ENCODE data around the gene MCF2L2. TPM values are rescaled to one million over a fixed set of nuclear protein-coding genes. Genes with fewer than 3 reads are reported as not detected.

The MCF2L2 gene
- total RNA-seq, 1 donor from 2014 or later, result 0.43 TPM

DNA sequence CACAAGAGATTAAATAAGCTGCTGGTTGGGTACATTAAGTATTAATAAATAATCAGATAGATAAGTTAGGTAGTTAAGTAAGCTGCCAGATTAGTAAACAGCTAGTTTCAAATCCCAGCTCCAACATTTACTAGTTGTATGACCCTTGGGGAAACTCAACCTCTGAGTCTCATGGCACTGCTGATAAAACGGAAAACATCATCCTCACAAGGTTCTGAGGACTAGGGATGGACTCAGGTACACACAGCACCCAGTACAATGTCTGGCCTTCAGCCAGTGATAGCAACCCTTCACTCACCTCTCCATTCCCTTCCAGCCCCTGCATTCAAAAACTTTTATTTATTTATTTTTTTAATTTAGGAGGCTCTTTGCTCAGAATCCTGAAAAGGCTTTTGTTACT lies 143.1 kb downstream of the MCF2L2 start:
- H3K9me3 Mint-ChIP-seq (ENCODE audit: low read depth), result no peaks in the 10 kb centered on the region
- no peak for DNase-seq (ENCODE audit: low spot score, unreplicated experiment)
- H3K4me1 Mint-ChIP-seq (ENCODE audit: low read depth), result no peaks in the 10 kb centered on the region
- H3K4me3 Mint-ChIP-seq (ENCODE audit: low read depth), result no peak overlapping the region
- H3K27ac Mint-ChIP-seq, result no peak overlapping the region
- peaks cover 3% of the 10 kb centered on the region for H3K36me3 Mint-ChIP-seq (ENCODE audit: insufficient read depth)
- TF ChIP-seq, protein P1, sequence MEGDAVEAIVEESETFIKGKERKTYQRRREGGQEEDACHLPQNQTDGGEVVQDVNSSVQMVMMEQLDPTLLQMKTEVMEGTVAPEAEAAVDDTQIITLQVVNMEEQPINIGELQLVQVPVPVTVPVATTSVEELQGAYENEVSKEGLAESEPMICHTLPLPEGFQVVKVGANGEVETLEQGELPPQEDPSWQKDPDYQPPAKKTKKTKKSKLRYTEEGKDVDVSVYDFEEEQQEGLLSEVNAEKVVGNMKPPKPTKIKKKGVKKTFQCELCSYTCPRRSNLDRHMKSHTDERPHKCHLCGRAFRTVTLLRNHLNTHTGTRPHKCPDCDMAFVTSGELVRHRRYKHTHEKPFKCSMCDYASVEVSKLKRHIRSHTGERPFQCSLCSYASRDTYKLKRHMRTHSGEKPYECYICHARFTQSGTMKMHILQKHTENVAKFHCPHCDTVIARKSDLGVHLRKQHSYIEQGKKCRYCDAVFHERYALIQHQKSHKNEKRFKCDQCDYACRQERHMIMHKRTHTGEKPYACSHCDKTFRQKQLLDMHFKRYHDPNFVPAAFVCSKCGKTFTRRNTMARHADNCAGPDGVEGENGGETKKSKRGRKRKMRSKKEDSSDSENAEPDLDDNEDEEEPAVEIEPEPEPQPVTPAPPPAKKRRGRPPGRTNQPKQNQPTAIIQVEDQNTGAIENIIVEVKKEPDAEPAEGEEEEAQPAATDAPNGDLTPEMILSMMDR (IDR thresholded peaks at IDR 0.05; ENCODE audit: unreplicated experiment), result no peak
- H3K27me3 Mint-ChIP-seq, result no peaks in the 10 kb centered on the region

- H3K4me1 Mint-ChIP-seq (ENCODE audit: low read depth), result no peaks in the 10 kb centered on the region
- TF ChIP-seq, protein P1 (IDR thresholded peaks at IDR 0.05; ENCODE audit: unreplicated experiment), result no peak
- DNase-seq (ENCODE audit: low spot score, unreplicated experiment), result no peak
- no peaks in the 10 kb centered on the region for H3K9me3 Mint-ChIP-seq (ENCODE audit: low read depth)
- H3K27ac Mint-ChIP-seq, result no peak overlapping the region
- H3K27me3 Mint-ChIP-seq, result no peaks in the 10 kb centered on the region
- no peak overlapping the region for H3K4me3 Mint-ChIP-seq (ENCODE audit: low read depth)
- no peaks in the 10 kb centered on the region for H3K36me3 Mint-ChIP-seq (ENCODE audit: insufficient read depth)
Observed at GRCh38 chr3:183284570-183284969, 143.8 kb downstream of the MCF2L2 start.

DNA sequence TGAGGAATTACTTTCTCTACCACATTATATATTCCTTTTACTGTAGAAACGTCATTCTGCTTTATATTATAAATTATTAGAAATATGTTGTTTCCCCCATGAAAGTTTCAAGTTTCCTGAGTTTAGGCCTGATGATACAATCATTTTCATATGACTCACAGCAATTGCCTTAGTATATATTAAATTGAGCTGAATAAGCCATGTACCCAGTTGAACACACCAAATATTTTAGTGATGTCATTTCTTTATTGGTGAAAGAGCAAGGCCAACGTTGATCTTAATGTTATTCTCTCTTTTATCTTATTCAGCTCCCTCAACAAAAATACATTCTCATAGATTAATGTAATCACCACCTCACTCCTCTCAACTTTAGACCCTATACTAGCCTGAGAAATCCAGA lies 144.5 kb downstream of the MCF2L2 start:
- Mint-ChIP-seq H3K4me1 (ENCODE audit: low read depth) (no peaks in the 10 kb centered on the region), H3K9me3 (ENCODE audit: low read depth) (no peaks in the 10 kb centered on the region), H3K36me3 (ENCODE audit: insufficient read depth) (no peaks in the 10 kb centered on the region), H3K4me3 (ENCODE audit: low read depth) (no peak overlapping the region), H3K27me3 (no peaks in the 10 kb centered on the region), H3K27ac (no peak overlapping the region)
- DNase-seq (ENCODE audit: low spot score, unreplicated experiment), result no peak
- TF ChIP-seq, protein P1 (IDR thresholded peaks at IDR 0.05; ENCODE audit: unreplicated experiment), result no peak

DNA sequence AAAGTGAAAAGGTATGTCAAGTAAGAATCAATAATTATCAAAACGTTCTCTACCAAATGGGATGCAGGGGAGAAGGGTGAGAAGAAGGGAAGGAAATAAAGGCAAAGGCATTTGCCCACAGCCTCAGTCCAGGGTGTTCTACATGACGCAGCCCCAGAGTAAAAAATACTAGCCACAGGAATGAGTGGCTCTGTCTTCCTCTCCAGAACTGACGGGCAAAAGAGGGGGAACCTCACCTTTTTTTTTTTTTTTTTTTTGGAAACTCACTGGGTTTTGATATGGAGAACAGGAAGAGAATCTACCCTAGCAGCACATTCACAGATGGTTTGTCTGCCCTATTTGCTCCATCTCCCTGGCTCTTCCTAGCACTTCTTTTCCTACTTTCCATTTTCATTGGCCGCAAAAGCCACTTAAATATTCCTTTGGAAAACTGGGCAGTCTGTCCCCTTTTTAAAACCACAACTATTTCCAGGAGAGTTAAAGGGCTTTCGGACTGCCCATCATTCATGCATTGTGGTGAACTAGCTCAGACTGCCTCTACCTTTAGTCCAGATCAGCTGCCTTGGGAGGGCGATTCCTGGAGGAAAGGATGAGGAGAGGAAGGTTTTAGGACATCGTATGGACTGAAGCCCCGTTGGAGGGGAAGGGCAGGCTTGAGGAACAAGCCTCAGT lies 147.2 kb downstream of the MCF2L2 start:
- no peak overlapping the region for H3K4me3 Mint-ChIP-seq (ENCODE audit: low read depth)
- no peaks in the 10 kb centered on the region for H3K4me1 Mint-ChIP-seq (ENCODE audit: low read depth)
- H3K9me3 Mint-ChIP-seq (ENCODE audit: low read depth), result no peaks in the 10 kb centered on the region
- no peak for DNase-seq (ENCODE audit: low spot score, unreplicated experiment)
- no peaks in the 10 kb centered on the region for H3K36me3 Mint-ChIP-seq (ENCODE audit: insufficient read depth)
- no peak overlapping the region for H3K27ac Mint-ChIP-seq
- TF ChIP-seq, protein P1 (IDR thresholded peaks at IDR 0.05; ENCODE audit: unreplicated experiment), result no peak
- H3K27me3 Mint-ChIP-seq, result no peaks in the 10 kb centered on the region

GRCh38 chr3:183279371-183279770 lies 149.0 kb downstream of the MCF2L2 start:
- H3K4me1 Mint-ChIP-seq (ENCODE audit: low read depth), result no peaks in the 10 kb centered on the region
- TF ChIP-seq, protein P1 (IDR thresholded peaks at IDR 0.05; ENCODE audit: unreplicated experiment), result no peak

More at GRCh38 chr3:183279371-183279770, 149.0 kb downstream of the MCF2L2 start:
- Mint-ChIP-seq H3K27me3 (no peaks in the 10 kb centered on the region), H3K27ac (no peak overlapping the region), H3K36me3 (ENCODE audit: insufficient read depth) (peaks cover 1% of the 10 kb centered on the region), H3K9me3 (ENCODE audit: low read depth) (no peaks in the 10 kb centered on the region), H3K4me3 (ENCODE audit: low read depth) (no peak overlapping the region)
- no peak for DNase-seq (ENCODE audit: low spot score, unreplicated experiment)
